Activated CD4-positive, alpha-beta T cell treated with anti-CD3 and anti-CD28 coated beads for 1 hour (primary cell): ENCODE data around the gene TEX10.
"Not testable (repeated sequence)": the region's sequence is repeated elsewhere in the genome, so short reads cannot be mapped to it uniquely, and the experiment has no call there.

ENCODE experiments used
- DNase-seq: peaks from one replicate; pipeline ENCODE4 v3.0.0-alpha.2; 2020

The TEX10 gene

GRCh38 chr9:100352727-100353505, at the start of gene TEX10:
Gene TEX10 (minus strand): TSS chr9:100352942. CDS start chr9:100349363, 3,579 bp downstream.
- peak; percentile 79 for DNase-seq

- DNase-seq: no peak
Measured at GRCh38 chr9:100401042-100401441, 48.3 kb upstream of the TEX10 start.

- DNase-seq: no peak
Measured at GRCh38 chr9:100397529-100398266, 45.0 kb upstream of the TEX10 start.

- DNase-seq: no peak
Measured at GRCh38 chr9:100396769-100397168, 44.0 kb upstream of the TEX10 start.

GRCh38 chr9:100394816-100395215, 42.1 kb upstream of the TEX10 start:
- no peak for DNase-seq

GRCh38 chr9:100394032-100394695, 41.4 kb upstream of the TEX10 start:
- no peak for DNase-seq

GRCh38 chr9:100392989-100393388, 40.2 kb upstream of the TEX10 start:
- DNase-seq: not testable (repeated sequence)

- no peak for DNase-seq
Measured at GRCh38 chr9:100379862-100380261, 27.1 kb upstream of the TEX10 start.

- DNase-seq: no peak
Measured at GRCh38 chr9:100377015-100377414, 24.3 kb upstream of the TEX10 start.

- no peak for DNase-seq
Measured at GRCh38 chr9:100375658-100376057, 22.9 kb upstream of the TEX10 start.

- no peak for DNase-seq
Measured at GRCh38 chr9:100372648-100373047, 19.9 kb upstream of the TEX10 start.

GRCh38 chr9:100370064-100370723, 17.5 kb upstream of the TEX10 start:
- DNase-seq: no peak

- DNase-seq: no peak
Measured at GRCh38 chr9:100368672-100369071, 15.9 kb upstream of the TEX10 start.

- no peak for DNase-seq
Measured at GRCh38 chr9:100366121-100366520, 13.4 kb upstream of the TEX10 start.

- DNase-seq: no peak
Measured at GRCh38 chr9:100364013-100364412, 11.3 kb upstream of the TEX10 start.

- no peak for DNase-seq
Measured at GRCh38 chr9:100359057-100359456, 6.3 kb upstream of the TEX10 start.

- DNase-seq: no peak
Measured at GRCh38 chr9:100357501-100357900, 4.8 kb upstream of the TEX10 start.

GRCh38 chr9:100355561-100355960, 2.8 kb upstream of the TEX10 start:
- DNase-seq: no peak

- DNase-seq: no peak
Measured at GRCh38 chr9:100354121-100354800, 1.5 kb upstream of the TEX10 start.

- peak; percentile 8 for DNase-seq
Measured at GRCh38 chr9:100352201-100352726, 478 bp downstream of the TEX10 start.

GRCh38 chr9:100351508-100351907, 1.2 kb downstream of the TEX10 start:
- DNase-seq: no peak

- no peak for DNase-seq
Measured at GRCh38 chr9:100350188-100350587, 2.6 kb downstream of the TEX10 start.
